Nephron (organoid): ENCODE data around the gene SECISBP2.
"Not testable (repeated sequence)": the region's sequence is repeated elsewhere in the genome, so short reads cannot be mapped to it uniquely, and the experiment has no call there.

Source experiments
- H3K27ac Mint-ChIP-seq, 3 experiments: 2 replicates each; pipeline ENCODE4 v1.8.0; 2020; ENCODE audit warnings: mixed read lengths in 3 of 3, mild to moderate bottlenecking in 2 of 3, moderate library complexity in 1 of 3
- H3K27me3 Mint-ChIP-seq: 2 replicates; pipeline ENCODE4 v1.8.0; 2021; ENCODE audit warnings: low read depth, mild to moderate bottlenecking, moderate library complexity, mixed read lengths
- H3K36me3 Mint-ChIP-seq: 2 replicates; pipeline ENCODE4 v1.8.0; 2020; ENCODE audit warnings: low read depth, mixed read lengths
- H3K4me1 Mint-ChIP-seq: 2 replicates; pipeline ENCODE4 v1.8.0; 2020; ENCODE audit warnings: mixed read lengths
- H3K4me3 Mint-ChIP-seq, 3 experiments: 2 replicates each; pipeline ENCODE4 v1.8.0; 2020; ENCODE audit warnings: mild to moderate bottlenecking in 3 of 3, mixed read lengths in 3 of 3, moderate library complexity in 2 of 3
- H3K9me3 Mint-ChIP-seq: 2 replicates; pipeline ENCODE4 v1.8.0; 2020; ENCODE audit warnings: mixed read lengths
- TF ChIP-seq, protein P1 (sequence below), 3 experiments: fragments of 200-600 bp; sonication (generic); IDR thresholded peaks; one replicate each; pipeline ENCODE4 v1.5.0; 2021; ENCODE audit warnings: antibody characterized with exemption in 3 of 3; ENCODE audit not compliant: unreplicated experiment in 3 of 3

The SECISBP2 gene, protein sequence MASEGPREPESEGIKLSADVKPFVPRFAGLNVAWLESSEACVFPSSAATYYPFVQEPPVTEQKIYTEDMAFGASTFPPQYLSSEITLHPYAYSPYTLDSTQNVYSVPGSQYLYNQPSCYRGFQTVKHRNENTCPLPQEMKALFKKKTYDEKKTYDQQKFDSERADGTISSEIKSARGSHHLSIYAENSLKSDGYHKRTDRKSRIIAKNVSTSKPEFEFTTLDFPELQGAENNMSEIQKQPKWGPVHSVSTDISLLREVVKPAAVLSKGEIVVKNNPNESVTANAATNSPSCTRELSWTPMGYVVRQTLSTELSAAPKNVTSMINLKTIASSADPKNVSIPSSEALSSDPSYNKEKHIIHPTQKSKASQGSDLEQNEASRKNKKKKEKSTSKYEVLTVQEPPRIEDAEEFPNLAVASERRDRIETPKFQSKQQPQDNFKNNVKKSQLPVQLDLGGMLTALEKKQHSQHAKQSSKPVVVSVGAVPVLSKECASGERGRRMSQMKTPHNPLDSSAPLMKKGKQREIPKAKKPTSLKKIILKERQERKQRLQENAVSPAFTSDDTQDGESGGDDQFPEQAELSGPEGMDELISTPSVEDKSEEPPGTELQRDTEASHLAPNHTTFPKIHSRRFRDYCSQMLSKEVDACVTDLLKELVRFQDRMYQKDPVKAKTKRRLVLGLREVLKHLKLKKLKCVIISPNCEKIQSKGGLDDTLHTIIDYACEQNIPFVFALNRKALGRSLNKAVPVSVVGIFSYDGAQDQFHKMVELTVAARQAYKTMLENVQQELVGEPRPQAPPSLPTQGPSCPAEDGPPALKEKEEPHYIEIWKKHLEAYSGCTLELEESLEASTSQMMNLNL

DNA sequence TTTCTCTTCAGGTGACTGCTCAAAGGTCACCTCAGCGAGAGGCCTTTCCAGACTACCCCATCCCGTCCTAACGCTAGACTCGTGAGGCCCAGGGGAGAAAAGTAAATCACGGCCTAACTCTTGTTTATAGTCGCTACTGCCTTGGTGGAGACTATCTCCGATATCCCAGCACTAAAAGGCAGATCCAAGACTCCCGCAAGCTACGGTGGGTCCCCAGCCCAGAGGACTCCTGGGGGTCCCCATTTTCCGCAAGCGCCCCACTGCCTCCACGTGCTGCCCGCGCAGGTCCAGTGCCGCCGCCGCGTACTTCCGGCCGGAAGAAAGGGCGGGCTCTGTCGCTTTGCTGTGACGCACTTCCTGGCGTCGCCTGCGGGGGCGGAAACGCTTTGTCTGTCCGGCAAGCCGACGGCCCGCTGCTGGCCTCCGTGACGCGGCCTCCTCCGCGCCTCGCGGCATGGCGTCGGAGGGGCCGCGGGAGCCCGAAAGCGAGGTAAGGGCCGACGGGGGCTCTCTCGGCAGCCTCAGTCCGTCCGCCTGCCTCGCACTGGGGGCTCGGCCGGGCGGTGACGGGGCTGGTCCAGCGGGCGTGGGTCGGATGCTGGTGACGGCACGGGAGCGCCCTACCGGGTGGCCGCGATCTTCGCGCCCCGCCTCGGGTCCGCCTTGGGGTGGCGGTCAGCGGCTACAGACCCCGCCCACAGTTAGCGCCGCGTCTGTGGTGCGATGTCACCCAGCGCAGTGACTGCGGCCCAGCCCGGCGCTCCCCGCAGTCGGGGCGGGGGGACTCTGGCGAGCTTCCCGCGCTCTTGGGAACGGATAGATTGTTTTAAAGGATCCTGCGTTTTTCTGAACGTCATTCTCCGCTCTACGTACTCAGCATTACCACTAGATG is at the start of gene SECISBP2:
Gene SECISBP2, plus strand, starts transcription at position 378 of the 892 bp plus-strand sequence. Its CDS starts 77 bp downstream, at position 455.
- H3K4me1 Mint-ChIP-seq = peaks cover 70% of the 10 kb centered on the region
- peaks cover 41% of the 10 kb centered on the region for H3K36me3 Mint-ChIP-seq
- peak within 1 kb of the TSS; percentile 83 to 92 (median 85) for H3K4me3 Mint-ChIP-seq
- no peaks in the 10 kb centered on the region for H3K27me3 Mint-ChIP-seq
- H3K27ac Mint-ChIP-seq = peak within 1 kb of the TSS; percentile 96 to 98 (median 98)
- H3K9me3 Mint-ChIP-seq = no peaks in the 10 kb centered on the region
- TF ChIP-seq, protein P1, sequence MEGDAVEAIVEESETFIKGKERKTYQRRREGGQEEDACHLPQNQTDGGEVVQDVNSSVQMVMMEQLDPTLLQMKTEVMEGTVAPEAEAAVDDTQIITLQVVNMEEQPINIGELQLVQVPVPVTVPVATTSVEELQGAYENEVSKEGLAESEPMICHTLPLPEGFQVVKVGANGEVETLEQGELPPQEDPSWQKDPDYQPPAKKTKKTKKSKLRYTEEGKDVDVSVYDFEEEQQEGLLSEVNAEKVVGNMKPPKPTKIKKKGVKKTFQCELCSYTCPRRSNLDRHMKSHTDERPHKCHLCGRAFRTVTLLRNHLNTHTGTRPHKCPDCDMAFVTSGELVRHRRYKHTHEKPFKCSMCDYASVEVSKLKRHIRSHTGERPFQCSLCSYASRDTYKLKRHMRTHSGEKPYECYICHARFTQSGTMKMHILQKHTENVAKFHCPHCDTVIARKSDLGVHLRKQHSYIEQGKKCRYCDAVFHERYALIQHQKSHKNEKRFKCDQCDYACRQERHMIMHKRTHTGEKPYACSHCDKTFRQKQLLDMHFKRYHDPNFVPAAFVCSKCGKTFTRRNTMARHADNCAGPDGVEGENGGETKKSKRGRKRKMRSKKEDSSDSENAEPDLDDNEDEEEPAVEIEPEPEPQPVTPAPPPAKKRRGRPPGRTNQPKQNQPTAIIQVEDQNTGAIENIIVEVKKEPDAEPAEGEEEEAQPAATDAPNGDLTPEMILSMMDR (IDR thresholded peaks at IDR 0.05; ENCODE audit: unreplicated experiment in 3 of 3) = peak in 2 of 3 experiments; percentile 84 to 88

DNA sequence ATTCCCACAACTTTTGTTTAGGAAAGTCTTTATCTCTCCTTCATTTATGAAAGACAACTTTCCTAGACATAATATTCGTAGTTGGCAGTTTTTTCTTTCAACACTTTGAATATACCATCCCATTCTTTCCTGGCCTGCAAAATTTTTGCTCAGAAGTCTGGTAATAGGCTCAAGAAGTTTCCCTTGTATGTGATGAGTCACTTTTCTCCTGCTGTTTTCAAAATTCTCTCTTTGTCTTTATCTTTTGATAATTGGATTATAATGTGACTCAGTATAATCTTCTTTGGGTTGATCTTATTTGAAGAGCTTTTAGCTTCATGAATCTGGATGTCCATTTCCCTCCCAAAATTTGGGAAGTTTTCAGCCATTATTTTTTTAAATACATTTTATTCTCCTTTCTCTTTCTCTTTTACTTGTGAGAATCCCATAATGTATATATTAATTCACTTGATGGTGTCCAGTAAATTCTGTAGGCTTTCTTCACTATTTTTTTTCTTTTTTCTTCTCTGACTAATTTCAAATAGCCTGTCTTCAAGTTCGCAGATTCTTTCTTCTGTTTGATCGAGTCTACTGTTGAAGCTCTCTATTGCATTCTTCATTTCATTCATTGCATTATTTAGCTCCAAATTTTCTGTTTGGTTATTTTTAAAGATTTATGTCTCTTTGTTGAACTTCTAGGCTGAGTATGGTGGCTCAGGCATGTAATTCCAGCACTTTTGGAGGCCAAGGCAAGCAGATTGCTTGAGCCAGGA is 44.6 kb upstream of the SECISBP2 start:
- H3K4me3 Mint-ChIP-seq = no peak overlapping the region
- TF ChIP-seq, protein P1 (IDR thresholded peaks at IDR 0.05; ENCODE audit: unreplicated experiment in 3 of 3) = no peak
- peaks cover 52% of the 10 kb centered on the region for H3K9me3 Mint-ChIP-seq
- no peak overlapping the region for H3K27ac Mint-ChIP-seq
- H3K4me1 Mint-ChIP-seq = no peaks in the 10 kb centered on the region
- no peaks in the 10 kb centered on the region for H3K27me3 Mint-ChIP-seq
- H3K36me3 Mint-ChIP-seq = peaks cover 17% of the 10 kb centered on the region

GRCh38 chr9:89274838-89275237 is 43.5 kb upstream of the SECISBP2 start:
- Mint-ChIP-seq H3K27me3 (no peaks in the 10 kb centered on the region), H3K4me3 (no peak overlapping the region), H3K27ac (no peak overlapping the region), H3K36me3 (peaks cover 17% of the 10 kb centered on the region), H3K4me1 (no peaks in the 10 kb centered on the region), H3K9me3 (peaks cover 48% of the 10 kb centered on the region)
- TF ChIP-seq, protein P1 (IDR thresholded peaks at IDR 0.05; ENCODE audit: unreplicated experiment in 3 of 3) = no peak

- H3K4me1 Mint-ChIP-seq, H3K4me3 Mint-ChIP-seq, H3K27ac Mint-ChIP-seq, H3K27me3 Mint-ChIP-seq: not testable (repeated sequence)
- peaks cover 17% of the 10 kb centered on the region for H3K36me3 Mint-ChIP-seq
- peaks cover 41% of the 10 kb centered on the region for H3K9me3 Mint-ChIP-seq
Observed at GRCh38 chr9:89276040-89276439, 42.3 kb upstream of the SECISBP2 start.

- TF ChIP-seq, protein P1 (IDR thresholded peaks at IDR 0.05; ENCODE audit: unreplicated experiment in 3 of 3) = no peak
- Mint-ChIP-seq H3K4me3 (no peak overlapping the region), H3K27ac (no peak overlapping the region), H3K27me3 (no peaks in the 10 kb centered on the region), H3K4me1 (no peaks in the 10 kb centered on the region), H3K9me3 (peaks cover 36% of the 10 kb centered on the region), H3K36me3 (peaks cover 17% of the 10 kb centered on the region)
Observed at GRCh38 chr9:89277043-89277442, 41.3 kb upstream of the SECISBP2 start.
